HG03045 (cell line): ENCODE measurements around the gene CACFD1.

Experiments
- ATAC-seq: cut with Tn5 transposase; IDR thresholded peaks from one replicate; pipeline ENCODE4 v1.9.1; 2021; ENCODE audit warnings: mild to moderate bottlenecking, moderate library complexity; ENCODE audit not compliant: unreplicated experiment

Gene CACFD1

DNA sequence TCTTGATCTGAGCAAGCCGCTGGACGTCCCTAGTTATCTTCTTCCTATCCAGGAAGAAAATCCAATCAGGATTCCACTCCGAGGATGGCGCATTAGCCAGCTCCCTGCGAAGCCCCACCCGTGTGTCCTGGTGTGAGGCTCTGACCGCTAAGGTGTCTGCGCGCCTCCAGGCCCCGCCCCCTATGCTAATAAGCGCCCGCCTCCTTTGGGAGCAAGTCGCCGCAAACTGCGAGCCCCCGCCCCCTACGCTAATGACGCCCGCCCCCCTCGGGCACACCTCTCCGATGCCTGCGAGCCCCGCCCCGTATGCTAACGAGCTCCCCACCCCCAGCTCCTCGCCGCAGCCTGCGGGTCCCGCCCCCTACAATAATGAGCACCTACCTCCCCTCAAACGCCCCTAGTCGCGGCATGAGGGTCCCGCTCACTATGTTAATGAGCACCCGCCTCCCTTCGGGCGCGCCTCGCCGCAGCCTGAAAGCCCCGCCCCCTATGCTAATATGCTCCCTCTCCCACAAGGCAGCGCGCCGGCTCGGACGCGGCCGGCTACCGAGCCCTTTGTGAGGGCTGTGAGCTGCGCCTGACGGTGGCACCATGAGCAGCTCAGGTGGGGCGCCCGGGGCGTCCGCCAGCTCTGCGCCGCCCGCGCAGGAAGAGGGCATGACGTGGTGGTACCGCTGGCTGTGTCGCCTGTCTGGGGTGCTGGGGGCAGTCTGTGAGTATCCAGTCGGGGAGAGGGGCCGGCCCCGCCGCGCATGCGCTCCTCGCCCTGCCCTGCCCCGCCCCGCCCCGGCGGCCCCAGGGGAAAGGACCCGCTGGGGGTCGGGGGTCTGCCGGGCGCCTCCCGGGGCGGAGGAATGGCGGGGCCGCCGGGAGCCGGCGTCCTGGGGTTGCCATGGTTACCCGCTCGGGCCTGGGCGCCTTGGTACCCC is at the start of gene CACFD1:
Gene CACFD1, plus strand, starts transcription at position 503 of the 929 bp plus-strand sequence. Its CDS starts 89 bp downstream, at position 592.
- peak; percentile 73 for ATAC-seq

DNA sequence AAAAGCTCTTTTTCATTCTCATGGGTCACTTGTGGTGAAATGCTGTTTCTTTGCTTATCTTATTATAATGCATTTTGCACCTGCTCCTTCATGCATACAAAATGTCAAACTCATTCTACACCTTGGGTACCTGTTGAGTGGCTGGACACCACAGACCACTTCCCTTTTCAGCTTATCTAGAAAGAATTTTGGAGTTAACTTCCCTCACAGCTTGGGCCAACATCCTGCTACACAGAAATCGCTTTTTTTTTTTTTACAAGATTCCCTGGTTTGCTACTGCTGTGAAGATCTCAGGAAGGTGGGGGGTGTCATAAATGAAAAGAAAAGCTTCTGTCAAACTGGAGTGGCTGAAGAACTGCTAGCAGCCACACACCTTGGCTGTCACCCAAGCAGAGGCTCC is 44.6 kb upstream of the CACFD1 start:
- ATAC-seq = no peak

DNA sequence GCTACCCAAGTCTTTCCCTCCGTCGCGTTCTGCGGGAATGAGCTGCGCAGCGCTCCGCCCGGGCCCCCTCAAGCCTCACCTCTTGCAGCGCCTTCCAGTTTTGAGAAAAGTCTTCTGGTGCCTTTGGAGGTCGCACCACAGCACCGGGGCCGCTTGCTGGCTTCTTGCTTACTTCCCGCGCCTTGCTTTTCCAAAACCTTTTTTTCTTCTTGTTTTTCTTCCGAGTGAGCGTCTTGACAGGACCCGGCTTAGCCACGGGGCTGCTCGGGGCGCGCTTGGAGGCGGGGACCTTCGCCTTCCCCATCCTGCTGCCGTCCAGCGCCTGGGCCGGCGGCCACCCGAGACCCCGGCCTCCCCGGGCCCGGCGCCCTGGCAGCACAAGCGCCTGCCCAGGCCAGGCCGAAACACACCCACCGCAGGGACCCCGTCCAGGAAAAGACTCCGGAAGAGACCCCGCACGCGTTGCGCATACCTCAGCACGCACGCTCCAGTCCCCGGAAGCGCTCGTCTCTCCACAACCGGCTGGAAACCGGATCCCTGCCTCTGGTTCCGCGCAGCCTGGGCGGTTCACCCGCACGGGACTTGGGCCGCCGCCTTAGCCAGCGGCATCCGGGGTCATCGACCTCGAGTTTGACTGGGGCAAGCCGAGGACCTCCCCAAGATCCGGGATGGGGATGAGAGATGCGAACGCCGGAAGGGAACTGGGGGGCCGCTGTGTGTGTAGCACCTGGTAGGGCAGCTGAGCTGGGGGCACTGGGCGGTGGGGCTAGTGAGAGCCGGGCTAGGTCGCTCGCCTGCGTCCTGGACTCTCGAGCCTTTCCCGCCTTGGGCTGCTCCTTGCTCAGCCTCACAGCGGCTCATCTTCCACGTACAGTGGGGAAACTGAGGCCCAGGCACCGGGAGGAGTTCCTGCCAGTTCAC is 42.0 kb upstream of the CACFD1 start, which contains the start of gene REXO4:
Gene REXO4, minus strand, starts transcription at position 470 of the 921 bp plus-strand sequence. Its CDS starts 166 bp downstream, at position 304.
- peak; percentile 74 for ATAC-seq

DNA sequence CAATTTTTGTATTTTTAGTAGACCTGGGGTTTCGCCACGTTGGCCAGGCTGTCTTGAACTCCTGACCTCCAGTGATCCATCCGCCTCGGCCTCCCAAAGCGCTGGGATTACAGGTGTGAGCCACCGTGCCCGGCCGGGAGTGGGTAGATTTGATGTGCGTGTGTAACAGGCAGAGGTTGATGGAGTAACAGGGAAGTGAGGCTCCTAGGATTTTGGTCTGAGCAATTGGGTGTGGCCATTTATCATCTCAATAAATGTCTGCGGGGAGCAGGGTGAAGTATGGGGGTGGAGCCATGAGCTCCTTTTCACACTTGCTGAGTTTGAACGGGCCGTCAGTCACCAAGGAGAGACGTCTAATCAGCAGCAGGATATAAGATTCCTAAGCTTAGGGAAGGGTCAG is 40.8 kb upstream of the CACFD1 start:
- no peak for ATAC-seq

DNA sequence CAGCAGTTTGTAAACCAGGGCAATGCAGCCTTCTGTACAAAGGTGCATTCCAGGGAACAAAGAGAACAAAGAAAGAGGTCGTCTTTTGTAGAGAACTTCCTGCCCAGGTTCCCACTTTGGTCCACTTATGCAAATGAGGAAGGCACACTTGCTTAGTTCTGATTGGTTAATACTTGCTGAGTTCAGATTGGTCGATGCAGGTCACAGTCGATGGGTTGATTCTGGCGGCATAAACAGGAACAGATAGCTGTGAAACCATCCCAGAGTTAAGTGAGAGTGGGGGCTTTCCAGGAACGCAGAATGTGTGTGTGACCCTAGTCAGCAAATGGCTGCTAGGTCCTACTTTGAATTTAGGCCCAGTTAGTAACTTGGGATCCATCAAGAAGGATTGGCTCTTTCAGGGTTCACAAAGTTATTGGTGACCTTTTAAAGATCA is 39.4 kb upstream of the CACFD1 start:
- ATAC-seq = no peak

DNA sequence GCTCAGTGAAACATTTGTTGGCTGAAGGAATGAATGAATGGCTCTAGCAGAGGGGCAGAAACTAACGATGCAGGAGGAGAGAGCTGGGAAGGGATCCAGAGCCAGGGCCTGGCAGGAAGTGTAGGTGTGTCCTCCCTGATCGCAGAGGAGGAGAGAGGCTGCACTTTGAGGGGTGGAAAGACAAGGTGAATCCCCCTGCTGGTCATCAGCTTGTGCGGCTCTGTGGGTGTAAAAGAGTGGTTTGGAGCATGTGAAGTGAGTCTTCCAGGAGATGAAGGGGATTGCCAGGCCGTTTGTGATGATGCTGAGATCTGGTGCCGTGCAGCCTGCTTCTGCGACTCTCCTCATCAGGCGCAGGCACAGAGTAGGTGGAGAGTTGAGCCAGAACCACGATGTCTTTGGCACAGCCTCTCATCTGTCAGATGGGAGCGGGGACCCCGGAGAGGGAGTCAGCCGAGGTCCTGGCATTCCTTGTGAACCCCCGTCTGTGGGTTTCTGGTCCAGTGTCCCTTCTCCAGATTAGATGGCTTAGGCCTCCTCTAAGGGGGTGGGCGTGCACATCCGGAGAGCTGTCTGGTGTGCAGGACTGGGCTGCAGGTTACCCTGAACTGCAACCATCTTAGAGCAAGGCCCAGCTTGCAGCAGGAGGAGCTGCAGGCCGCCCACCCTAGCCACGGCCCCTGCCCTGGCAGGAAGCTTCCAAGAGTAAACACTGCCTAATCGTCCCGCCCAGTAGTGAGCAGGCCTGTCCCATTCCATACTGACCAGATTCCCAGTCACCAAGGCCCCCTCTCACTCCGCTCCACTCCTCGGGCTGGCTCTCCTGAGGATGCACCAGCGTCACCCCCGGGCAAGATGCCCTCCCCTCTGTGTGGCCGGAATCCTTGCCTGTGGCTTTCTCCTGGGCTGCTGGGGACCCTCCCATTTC is 37.9 kb upstream of the CACFD1 start, which contains the start of gene ADAMTS13:
Gene ADAMTS13, plus strand, starts transcription at position 753 of the 928 bp plus-strand sequence. Its CDS starts 77 bp downstream, at position 830.
- no peak for ATAC-seq

DNA sequence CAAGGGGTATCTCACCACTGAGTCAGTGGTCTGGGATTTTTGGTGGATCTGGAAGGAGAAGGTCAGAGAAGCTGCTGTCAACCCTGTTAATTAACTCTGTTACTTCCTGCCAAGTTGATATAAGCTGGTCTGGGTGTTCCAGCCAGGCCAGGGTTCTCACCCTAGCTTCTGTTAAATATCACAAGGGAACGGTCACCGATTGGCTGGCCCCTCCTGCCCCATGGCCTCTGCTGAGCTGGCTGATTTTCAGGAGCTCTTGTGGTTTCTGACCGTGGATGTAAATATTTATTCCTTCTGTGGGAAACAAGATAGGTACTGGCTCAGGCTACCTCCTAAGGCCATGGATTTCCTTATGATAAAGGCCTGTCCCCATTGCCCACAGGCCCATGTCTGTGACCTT is 36.6 kb upstream of the CACFD1 start:
- ATAC-seq = no peak

DNA sequence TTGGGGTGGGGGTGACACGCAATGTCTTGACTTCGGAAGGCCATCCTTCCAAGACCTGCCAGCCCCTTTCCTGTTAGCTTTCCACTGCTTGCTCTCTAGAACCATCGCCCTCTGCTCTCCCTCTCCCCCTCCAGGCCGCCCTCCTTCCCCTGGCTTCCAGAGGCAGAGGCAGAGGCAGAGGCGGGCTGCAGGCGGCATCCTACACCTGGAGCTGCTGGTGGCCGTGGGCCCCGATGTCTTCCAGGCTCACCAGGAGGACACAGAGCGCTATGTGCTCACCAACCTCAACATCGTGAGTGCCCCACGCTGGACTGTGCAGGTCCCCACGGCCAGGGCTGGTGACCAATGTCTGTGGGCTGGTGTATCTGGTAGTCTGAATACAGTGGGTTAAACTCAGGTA is 35.6 kb upstream of the CACFD1 start:
- ATAC-seq = no peak

DNA sequence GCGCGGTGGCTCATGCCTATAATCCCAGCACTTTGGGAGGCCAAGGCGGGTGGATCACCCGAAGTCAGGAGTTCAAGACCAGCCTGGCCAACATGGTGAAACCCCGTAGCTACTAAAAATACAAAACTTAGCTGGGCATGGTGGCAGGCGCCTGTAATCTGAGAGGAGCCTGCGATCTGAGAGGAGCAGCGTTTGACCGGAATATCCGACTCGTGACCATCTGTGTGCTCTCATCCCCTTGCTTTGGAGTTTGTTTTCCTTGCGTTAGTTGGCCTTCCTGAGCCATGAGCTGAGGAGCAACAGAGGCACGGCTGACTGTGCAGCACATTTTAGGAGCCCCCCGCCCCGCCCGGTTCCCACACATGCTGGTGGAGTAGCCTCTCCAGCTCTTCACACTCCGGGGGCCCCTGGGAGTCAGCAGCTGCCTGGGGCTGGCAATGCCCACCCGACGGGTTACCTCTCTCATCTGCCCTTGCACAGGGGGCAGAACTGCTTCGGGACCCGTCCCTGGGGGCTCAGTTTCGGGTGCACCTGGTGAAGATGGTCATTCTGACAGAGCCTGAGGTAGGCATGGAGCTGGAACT is 34.6 kb upstream of the CACFD1 start:
- no peak for ATAC-seq

DNA sequence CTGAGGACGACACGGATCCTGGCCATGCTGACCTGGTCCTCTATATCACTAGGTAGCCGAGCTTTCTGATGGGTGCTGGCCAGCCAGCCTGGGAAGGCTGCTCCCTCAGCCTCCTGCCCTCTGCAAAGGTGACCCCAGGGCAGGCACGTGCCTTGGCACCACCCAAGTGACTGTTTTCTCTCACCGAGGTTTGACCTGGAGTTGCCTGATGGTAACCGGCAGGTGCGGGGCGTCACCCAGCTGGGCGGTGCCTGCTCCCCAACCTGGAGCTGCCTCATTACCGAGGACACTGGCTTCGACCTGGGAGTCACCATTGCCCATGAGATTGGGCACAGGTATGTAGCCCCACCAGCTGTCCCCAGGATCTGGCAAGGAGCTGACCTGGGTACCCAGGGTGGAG is 33.8 kb upstream of the CACFD1 start:
- ATAC-seq = no peak

DNA sequence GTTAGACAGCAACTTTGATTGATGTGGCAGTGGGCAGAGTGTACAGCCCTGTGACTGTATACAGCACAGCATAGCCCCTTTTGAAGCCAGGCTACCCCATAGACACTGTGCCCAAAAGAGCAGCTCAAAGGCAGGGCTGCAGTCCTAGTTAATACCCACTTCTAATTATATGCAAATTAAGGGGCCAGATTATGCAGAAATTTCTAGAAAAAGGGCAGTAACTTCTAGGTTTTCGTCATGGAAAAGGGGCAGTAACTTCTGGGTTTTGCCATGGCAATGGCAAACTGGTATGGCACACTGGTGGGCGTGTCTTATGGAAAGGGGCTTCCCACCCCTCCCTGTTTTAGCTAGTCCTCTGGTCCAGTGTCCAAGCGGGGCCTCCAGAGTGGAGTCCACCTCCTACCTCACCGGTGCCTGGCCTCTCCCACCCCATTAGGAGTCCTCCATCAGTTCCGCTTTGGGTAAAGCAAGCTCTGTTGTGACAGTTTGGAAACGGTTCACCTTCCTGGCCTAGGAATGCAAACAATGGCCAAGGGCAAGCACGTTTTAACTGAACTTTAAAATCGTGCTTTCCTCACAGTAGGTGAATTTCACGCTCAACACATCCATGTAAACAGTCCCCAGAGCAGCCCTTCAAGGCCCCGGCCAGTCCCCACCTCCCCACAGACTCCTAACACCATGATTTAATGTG is 32.0 kb upstream of the CACFD1 start:
- no peak for ATAC-seq

DNA sequence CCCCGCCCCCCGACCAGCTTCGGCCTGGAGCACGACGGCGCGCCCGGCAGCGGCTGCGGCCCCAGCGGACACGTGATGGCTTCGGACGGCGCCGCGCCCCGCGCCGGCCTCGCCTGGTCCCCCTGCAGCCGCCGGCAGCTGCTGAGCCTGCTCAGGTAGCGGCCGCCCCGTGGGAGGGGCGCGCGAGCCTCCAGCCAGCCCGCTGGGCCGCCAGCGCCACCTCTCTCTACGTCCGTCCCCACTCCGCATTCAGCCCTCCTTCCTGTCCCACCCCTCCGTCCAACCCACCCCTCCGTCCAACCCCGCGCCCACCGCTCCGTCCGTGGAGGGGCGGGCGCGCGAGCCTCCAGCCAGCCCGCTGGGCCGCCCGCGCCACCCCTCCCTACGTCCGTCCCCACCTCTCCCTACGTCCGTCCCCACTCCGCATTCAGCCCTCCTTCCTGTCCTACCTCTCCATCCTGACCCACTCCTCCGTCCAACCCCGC is 31.1 kb upstream of the CACFD1 start:
- ATAC-seq = no peak

DNA sequence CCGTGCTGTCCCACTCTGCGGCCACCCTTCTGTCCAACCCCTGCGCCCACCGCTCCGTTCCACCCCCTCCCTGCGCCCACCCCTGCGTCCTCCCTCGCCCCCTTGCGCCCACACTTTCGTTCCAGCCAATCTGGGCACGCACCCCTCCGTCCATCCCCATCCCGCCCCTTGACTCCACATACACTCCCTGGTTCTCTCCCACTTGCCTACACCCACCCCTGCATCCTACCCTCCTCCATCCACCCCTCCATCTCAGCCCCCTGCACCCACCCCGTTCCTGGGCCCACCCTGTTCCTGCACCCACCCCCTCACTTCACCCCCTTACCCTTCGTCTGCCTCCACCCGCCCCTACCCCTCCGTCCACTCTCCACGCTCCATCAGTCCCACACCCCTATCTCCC is 30.6 kb upstream of the CACFD1 start:
- ATAC-seq = no peak

DNA sequence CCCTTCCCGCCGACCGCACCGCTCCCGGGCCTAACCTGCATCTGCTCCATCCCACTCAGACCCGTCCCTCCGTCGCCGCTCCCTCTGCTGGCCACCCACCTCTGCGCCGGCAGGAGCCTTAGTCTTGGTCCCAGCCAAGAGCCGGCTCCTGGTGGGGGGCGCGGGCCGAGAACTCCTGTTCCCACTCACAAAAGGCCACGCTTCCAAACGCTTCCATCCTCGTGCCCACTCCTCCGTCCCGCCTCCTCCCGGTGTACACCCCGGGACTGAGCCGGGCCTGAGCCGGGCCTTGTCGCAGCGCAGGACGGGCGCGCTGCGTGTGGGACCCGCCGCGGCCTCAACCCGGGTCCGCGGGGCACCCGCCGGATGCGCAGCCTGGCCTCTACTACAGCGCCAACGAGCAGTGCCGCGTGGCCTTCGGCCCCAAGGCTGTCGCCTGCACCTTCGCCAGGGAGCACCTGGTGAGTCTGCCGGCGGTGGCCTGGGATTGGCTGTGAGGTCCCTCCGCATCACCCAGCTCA is 30.1 kb upstream of the CACFD1 start:
- no peak for ATAC-seq

DNA sequence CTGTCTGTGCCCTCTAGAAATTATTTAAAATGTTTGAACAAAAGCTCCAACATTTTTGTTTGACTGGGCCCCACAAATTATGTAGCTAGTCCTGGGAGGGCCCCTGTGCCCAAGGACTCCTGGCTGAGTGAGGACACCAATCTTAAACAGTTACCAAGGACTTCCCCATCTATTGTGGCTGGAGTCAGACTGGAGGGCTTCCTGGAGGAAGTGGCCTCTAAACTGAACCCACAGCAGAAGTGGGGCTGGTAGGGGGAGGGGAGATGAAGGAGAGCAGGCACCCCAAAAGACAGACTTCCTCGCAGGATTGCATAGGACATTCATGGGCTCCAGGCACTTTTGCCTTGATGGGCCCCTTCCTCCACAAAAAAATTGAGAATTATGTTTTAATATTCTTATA is 29.5 kb upstream of the CACFD1 start:
- ATAC-seq = no peak

DNA sequence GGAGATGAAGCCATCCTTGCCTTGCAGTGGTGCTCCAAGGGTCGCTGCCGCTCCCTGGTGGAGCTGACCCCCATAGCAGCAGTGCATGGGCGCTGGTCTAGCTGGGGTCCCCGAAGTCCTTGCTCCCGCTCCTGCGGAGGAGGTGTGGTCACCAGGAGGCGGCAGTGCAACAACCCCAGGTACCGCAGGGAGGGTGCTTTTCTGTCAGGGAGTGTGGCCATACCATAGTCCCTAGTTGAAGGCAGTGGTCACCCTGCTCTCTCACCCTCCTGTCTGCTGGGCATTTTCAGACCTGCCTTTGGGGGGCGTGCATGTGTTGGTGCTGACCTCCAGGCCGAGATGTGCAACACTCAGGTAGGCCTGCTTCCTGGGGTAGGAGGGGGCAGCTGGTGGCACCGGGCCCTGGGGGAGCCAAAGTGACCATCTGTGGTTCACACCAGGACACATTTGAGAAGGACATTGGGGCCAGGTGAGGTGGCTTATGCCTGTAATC is 26.4 kb upstream of the CACFD1 start:
- no peak for ATAC-seq

DNA sequence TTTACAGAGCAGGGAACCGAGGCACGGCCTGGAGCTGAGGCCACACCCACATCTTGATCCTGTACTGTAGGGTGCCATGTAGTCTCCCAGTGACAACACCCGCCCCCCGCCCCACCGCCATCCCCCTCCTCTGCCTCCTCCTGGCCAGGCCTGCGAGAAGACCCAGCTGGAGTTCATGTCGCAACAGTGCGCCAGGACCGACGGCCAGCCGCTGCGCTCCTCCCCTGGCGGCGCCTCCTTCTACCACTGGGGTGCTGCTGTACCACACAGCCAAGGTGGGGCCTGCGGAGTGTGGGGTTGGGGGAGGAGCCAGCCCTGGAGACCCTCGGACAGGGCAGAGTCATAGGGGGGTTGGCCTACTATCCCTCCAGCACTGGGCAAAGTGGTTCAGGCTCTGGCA is 23.1 kb upstream of the CACFD1 start:
- no peak for ATAC-seq

DNA sequence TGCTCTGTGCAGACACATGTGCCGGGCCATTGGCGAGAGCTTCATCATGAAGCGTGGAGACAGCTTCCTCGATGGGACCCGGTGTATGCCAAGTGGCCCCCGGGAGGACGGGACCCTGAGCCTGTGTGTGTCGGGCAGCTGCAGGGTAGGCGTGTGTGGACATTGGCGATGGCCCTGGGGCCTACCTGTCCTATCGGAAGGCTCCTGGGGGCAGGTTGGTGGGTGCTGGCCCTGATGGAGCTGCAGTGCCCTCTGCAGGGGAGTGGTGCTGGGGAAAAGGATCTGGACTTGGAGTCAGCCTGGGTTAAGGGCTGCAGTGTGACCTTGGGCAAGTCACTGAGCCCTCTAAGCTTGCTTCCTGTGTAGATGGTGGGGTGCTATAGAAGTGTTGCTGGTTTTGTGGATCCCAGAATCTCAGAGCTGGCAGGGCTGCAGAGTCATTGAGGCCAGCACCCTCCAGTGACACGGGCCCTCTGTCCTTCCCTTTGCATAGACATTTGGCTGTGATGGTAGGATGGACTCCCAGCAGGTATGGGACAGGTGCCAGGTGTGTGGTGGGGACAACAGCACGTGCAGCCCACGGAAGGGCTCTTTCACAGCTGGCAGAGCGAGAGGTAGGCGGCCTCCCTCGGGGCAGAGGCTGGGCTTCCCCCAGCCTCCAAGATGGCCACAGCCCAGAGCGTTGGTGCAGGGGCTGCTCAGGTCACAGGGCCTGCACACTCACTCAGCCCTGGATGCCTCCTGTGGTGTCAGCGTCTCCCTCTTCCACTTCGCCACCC is 21.8 kb upstream of the CACFD1 start:
- no peak for ATAC-seq
